ENCODE data around the gene GFRA1. TPM values are rescaled to one million over a fixed set of nuclear protein-coding genes. Genes with fewer than 3 reads are reported as not detected.

The GFRA1 gene
- total RNA-seq, 2 experiments from 2014 or later = not detected

DNA sequence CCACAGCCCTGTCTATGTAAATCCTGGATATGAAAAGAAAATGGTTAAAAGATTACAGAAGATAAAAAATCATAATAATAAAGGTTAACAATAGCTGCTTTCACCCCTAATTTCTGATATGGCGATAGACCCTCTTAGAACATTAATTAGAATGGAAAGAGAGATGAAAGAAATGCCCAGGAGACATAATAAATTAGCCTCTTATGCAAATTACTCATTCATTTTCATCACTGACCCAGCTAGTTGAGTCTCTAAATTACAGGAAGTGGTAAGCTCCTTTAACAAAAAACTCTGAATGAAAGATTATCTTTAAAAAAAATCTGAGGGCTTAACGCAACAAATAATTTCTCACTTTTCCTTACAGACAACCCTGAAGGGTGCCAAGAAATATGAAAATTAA, 12.4 kb downstream of the GFRA1 start:
- Mint-ChIP-seq H3K27me3 (no peaks in the 10 kb centered on the region), H3K27ac (no peak overlapping the region), H3K4me3 (no peak overlapping the region), H3K36me3 (ENCODE audit: low read depth) (no peaks in the 10 kb centered on the region), H3K4me1 (ENCODE audit: low read depth) (no peaks in the 10 kb centered on the region), H3K9me3 (no peaks in the 10 kb centered on the region)
- peaks cover 0 to 10% of the 10 kb centered on the region in 2 experiments for H3K9me3 ChIP-seq (ENCODE audit: control insufficient read depth in 1 of 2, insufficient read depth in 1 of 2, low read length in 2 of 2)
- DNase-seq = no peak
- H3K36me3 ChIP-seq (ENCODE audit: insufficient read depth, low read length) = no peaks in the 10 kb centered on the region
- TF ChIP-seq, protein P1, sequence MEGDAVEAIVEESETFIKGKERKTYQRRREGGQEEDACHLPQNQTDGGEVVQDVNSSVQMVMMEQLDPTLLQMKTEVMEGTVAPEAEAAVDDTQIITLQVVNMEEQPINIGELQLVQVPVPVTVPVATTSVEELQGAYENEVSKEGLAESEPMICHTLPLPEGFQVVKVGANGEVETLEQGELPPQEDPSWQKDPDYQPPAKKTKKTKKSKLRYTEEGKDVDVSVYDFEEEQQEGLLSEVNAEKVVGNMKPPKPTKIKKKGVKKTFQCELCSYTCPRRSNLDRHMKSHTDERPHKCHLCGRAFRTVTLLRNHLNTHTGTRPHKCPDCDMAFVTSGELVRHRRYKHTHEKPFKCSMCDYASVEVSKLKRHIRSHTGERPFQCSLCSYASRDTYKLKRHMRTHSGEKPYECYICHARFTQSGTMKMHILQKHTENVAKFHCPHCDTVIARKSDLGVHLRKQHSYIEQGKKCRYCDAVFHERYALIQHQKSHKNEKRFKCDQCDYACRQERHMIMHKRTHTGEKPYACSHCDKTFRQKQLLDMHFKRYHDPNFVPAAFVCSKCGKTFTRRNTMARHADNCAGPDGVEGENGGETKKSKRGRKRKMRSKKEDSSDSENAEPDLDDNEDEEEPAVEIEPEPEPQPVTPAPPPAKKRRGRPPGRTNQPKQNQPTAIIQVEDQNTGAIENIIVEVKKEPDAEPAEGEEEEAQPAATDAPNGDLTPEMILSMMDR (IDR thresholded peaks at IDR 0.05) = no peak
- ATAC-seq (ENCODE audit: poor library complexity) = no peak
- ChIA-PET CTCF (no interaction called here), POLR2A (no interaction called here)
- H3K4me1 ChIP-seq (ENCODE audit: insufficient read depth, low read length) = no peaks in the 10 kb centered on the region
- H3K4me3 ChIP-seq (ENCODE audit: low read length) = no peak overlapping the region
- H3K27ac ChIP-seq (ENCODE audit: low read depth in 1 of 2, low read length in 2 of 2) = no peak overlapping the region
- intact Hi-C loops (cut with DNase I, micrococcal nuclease) = no loop called here
- H3K27me3 ChIP-seq (ENCODE audit: control insufficient read depth in 1 of 2, insufficient read depth in 2 of 2, low read length in 2 of 2) = no peaks in the 10 kb centered on the region

- H3K9me3 Mint-ChIP-seq = no peaks in the 10 kb centered on the region
- H3K4me1 Mint-ChIP-seq (ENCODE audit: low read depth) = no peaks in the 10 kb centered on the region
- no peaks in the 10 kb centered on the region for H3K36me3 Mint-ChIP-seq (ENCODE audit: low read depth)
- no peak overlapping the region for H3K27ac Mint-ChIP-seq
- Histone ChIP-seq H3K4me3 (ENCODE audit: low read length) (no peak overlapping the region), H3K4me1 (ENCODE audit: insufficient read depth, low read length) (no peaks in the 10 kb centered on the region), H3K9me3 (ENCODE audit: control insufficient read depth in 1 of 2, insufficient read depth in 1 of 2, low read length in 2 of 2) (peaks cover 0 to 8% of the 10 kb centered on the region in 2 experiments), H3K27ac (ENCODE audit: low read depth in 1 of 2, low read length in 2 of 2) (no peak overlapping the region), H3K36me3 (ENCODE audit: insufficient read depth, low read length) (no peaks in the 10 kb centered on the region), H3K27me3 (ENCODE audit: control insufficient read depth in 1 of 2, insufficient read depth in 2 of 2, low read length in 2 of 2) (no peaks in the 10 kb centered on the region)
- DNase-seq = no peak
- ChIA-PET POLR2A (no interaction called here), CTCF (no interaction called here)
- no peak for ATAC-seq (ENCODE audit: poor library complexity)
- no peaks in the 10 kb centered on the region for H3K27me3 Mint-ChIP-seq
- intact Hi-C loops (cut with DNase I, micrococcal nuclease) = no loop called here
- no peak overlapping the region for H3K4me3 Mint-ChIP-seq
- TF ChIP-seq, protein P1 (IDR thresholded peaks at IDR 0.05) = no peak
Observed at GRCh38 chr10:116259638-116260037, 13.4 kb downstream of the GFRA1 start.

DNA sequence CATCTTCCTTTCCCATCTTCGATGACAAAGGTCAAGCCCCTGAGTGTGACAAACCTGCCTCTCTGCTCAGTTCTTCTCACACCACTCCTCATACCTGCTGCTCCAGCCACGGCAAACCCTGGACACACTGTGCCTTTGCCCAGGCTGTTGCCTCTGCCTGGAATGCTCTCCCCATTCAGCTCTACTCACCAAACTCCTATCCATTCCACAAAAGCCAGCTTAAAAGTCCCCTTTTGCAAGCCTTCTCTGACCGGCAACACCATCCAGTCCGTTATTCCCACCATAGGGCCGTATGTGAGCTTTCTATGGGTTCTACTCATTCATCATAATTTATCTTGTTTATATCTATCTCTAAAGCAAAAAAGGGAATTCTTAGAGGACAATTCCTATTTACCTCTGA, 15.2 kb downstream of the GFRA1 start:
- ChIA-PET CTCF (no interaction called here), POLR2A (no interaction called here)
- TF ChIP-seq, protein P1 (IDR thresholded peaks at IDR 0.05) = no peak
- no peak overlapping the region for H3K27ac ChIP-seq (ENCODE audit: low read depth in 1 of 2, low read length in 2 of 2)
- no peak for ATAC-seq (ENCODE audit: poor library complexity)
- DNase-seq = no peak
- no peaks in the 10 kb centered on the region for H3K27me3 ChIP-seq (ENCODE audit: control insufficient read depth in 1 of 2, insufficient read depth in 2 of 2, low read length in 2 of 2)
- H3K4me1 Mint-ChIP-seq (ENCODE audit: low read depth) = no peaks in the 10 kb centered on the region
- H3K9me3 Mint-ChIP-seq = no peaks in the 10 kb centered on the region
- intact Hi-C loops (cut with DNase I, micrococcal nuclease) = no loop called here
- H3K27ac Mint-ChIP-seq = no peak overlapping the region
- H3K9me3 ChIP-seq (ENCODE audit: control insufficient read depth in 1 of 2, insufficient read depth in 1 of 2, low read length in 2 of 2) = peaks cover 0 to 8% of the 10 kb centered on the region in 2 experiments
- H3K4me1 ChIP-seq (ENCODE audit: insufficient read depth, low read length) = no peaks in the 10 kb centered on the region
- H3K4me3 ChIP-seq (ENCODE audit: low read length) = no peak overlapping the region
- H3K36me3 Mint-ChIP-seq (ENCODE audit: low read depth) = no peaks in the 10 kb centered on the region
- no peaks in the 10 kb centered on the region for H3K27me3 Mint-ChIP-seq
- no peaks in the 10 kb centered on the region for H3K36me3 ChIP-seq (ENCODE audit: insufficient read depth, low read length)
- H3K4me3 Mint-ChIP-seq = no peak overlapping the region
